NOMO-1 treated with dmso at 0.1 percent for 144 hours (cell line): ENCODE results near the gene ZNF492.
"Not testable (repeated sequence)": the region's sequence is repeated elsewhere in the genome, so short reads cannot be mapped to it uniquely, and the experiment has no call there.

Experiments used
- DNase-seq: peaks from one replicate; lab custom pipeline; 2025; ENCODE audit not compliant: unreplicated experiment; lab: John Stamatoyannopoulos, UW

The ZNF492 gene

DNA sequence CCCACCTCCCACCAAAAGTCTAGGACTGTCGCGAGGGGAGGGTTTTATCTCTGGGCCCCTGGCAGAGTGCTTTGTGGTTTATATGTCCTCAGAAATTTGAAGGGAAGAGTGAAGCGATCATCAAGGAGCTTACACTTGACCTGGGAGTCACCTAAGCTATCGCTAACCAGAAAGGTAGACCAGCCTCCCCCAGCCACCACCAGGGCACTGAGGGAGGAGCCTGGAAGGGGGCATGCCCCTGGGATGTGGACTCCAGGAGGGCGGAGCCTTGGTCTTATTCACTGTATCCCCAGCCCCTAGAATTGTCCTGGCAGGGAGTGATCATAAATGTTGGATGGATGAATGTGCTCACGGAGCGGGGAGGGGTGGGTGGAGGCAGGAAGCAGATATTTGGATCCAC is 16.9 kb upstream of the ZNF492 start:
- not testable (repeated sequence) for DNase-seq

DNA sequence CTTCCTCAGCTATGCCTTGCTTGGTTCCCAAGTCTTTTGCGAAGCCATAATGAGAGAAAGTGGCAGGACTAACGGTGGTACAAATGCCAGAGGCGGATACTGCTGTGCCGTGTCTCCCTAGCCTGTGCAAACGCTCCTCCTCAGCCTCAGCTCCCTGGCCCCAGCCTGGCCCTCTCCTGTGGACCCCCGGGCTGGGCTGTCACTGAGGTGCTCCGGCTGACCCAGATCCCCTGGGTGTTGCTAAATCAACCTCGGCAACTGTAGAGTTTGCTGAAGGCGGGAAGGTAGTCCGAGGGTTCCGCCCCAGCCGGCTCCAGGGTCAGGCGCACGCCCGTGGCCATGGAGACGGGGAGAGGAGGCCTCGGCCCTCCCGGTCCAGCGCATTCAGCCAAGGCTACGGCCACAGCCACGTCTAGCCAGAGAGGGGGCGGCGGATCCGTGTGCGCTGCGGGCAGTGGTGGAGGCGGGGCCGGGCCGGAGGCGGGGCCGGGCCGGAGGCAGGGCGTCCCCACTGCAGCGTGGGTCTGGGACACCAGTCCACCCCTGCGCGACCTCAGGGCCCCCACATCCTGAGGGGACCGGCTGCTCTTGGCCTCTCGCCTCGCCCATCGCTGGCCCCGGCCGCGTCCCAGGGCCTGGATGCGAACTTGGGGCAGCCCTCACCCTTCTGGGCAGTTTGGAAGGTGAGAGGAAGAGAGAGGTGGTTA is 16.4 kb upstream of the ZNF492 start:
- no peak for DNase-seq

DNA sequence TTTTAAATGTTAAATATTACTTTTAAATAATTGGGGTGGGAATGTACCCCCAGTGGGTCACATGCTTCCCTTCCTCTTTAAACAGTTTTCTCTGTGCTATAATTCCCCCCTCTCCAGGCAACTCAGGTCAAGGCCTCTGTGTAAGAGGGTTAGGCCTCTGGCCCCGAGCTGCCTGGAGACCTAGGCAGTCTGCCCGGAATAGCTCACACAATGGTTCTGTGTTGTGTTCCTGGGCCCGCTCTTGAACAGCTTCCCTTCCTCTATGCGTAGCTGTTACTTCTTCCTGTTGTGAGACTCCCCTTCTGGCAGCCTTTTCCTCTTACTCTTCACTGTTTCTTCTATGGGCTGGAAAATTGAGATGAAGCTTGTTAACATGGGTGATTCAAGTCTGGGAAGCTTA is 14.8 kb upstream of the ZNF492 start:
- DNase-seq: no peak

DNA sequence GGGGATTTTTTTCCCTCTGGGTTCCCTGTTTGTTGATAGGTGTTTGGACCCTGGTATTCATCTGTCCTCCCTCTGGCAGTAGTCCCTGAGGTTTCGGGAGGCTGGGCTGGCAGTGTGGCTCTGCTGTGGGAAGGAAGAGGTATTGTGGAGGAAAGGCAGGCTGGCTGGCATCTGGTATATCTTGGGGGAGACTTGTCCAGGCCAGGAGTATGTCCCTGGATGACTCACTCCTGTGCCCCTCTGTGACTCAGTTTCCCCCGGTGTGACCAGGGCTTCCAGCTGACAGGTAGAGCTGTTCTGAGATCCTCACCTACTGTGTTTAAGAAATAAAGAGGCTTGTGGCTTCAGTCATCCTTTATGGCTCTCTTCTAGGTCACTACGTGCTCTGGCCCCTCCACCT is 14.2 kb upstream of the ZNF492 start:
- DNase-seq: no peak

DNA sequence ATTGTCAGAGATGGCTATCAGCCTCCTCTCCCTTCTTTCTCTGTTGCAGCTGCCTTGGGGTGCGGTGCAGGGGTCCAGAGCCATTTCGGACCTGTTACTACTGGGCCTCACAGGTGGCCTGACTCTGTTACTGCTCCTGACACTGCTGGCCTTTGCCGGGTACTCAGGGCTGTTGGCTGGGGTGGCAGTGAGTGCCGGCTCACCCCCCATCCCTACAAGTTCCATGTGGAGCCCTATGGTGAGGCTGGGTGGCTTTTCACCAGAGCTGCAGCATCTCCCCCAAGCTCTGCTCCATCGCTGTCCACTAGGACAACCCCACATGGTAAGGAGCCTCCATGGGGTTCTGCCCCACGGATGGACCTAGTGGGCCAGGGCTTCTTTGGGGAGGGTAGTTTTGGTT is 13.7 kb upstream of the ZNF492 start:
- no peak for DNase-seq

DNA sequence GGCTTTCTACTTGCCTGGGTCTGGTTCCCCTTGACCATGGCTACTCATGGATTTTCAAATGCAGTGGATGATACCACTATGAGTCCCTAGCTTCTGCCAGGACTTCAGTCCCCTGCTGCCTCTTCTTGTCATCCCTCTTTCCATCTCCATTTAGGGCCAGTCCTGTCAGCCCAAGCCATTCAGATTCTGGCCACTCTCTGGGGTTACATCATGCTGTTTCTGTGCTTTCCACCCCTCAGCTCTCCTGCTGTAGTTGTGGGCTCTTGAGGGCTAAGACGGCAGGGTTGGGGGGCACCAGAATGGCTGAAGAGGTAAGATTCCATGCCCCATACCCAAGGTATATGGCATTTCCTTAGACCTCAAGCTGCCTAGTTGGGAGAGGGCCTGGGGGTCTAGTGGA is 13.2 kb upstream of the ZNF492 start:
- DNase-seq: no peak

DNA sequence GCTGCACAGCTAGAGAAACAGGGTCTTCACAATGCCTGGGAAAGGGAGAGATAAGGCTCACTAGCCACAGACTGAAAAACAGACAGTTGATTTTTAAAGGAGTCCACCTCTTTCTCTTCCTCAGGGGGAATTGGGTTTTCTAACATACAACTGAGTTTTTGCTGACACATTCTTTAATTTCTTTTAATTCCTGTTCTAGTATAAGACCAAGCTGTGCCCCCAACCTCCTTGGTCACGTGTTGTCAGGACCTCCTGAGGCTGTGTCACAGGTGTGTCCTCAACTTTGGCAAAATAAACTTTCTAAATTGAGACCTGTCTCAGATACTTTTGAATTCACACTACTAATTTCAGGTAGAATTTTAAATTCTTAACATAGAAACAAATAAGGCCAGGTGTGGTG is 12.1 kb upstream of the ZNF492 start:
- no peak for DNase-seq

DNA sequence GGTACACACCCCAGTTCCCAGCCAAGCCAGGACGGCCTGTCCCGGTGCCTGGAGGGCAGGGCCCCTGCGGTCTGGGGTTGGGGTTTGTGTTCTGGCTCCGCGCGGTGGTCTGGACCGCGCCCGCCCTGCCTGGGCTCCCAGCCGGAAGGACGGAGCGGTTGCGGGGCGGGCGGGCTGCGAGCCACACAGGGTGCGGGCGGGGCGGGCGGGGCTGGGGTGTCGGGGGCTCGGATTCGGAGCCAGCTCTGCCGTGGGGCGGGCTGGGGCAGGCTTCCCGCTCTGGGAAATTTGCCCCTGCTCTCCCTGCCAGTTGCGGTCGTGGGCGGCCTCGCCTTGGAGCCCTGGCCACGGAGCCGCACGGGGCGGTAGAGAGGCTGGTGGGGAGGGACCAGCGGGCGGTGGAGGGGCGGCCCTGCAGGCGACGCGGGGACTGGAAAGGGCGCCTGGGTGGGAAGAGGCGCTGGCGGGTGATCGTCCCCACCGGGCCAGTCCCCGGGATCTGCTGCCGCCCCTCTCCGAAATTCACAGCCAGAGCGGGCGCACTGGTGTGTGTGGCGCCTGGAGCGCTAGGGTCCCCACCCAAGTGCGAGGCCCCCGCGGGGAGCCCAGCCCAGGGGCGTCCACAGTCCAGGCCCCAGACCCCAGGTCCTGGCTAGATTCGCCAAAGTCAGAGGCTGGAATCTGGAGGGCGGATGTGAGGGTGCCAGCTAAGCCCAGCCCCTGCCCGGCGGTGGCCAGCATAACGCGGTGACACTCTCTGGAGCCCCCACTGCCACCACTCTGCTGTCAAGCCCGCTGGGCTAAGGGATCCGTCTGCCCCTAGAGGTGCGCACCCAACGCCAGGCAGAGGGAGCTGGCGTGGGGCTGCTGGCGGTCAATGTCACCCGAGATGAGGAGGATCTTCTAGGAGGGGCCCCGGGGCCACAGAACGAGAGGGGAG is 11.0 kb upstream of the ZNF492 start:
- DNase-seq: no peak

DNA sequence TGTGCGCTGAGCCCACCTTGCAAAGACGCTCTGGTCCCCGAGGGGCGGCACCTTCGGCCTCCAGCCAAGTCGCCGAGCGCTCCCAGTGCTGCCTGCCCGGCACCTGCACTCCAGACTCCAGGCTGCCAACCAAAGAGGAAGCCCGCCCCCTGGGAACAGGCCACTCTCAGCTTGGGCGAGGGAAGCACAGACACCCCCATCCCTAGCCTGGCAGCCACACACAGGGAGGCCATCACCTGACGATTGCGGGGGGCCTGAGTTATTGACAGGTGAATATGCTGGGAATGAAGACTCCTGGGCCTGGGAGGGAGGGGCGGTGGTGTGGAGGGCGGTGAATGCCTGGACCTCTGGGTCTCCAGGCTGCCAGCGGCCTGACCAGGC is 10.3 kb upstream of the ZNF492 start:
- DNase-seq: no peak

DNA sequence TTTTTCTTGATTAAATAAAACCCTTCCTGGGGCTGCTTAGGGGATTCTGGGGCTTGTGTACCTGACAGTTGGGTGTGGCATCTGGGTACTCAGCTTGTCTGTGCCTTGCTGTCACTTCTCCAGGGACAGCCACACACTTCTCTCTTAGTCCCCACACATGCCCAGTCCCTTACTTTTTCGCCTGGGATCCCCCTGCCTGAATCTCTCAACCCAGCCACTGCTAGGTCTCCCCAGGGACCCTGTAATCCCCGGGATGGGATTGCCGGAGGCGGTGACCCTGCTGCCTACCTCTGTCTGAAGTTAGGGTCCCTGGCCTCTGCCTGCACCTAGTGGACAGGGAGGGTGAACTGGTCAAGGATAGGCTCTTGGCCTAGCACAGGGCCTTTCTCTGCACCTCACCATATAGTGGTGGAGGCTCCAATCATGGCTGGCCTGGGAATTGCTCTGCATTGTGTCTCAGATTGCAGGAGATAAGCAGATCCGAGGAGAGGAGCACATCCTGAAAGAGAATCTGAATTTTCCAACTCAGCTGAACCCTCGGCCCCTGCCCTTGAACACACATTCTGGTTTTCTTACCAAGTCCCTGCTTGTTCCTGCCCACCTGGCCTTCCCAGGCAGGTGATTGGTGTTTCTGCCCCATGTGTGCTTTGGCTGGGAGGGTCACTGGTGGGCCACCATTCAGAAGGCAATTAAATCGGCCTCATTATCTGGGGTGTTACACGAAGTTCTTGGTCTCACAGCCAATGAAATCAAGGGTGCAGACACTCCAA is 8.7 kb upstream of the ZNF492 start:
- DNase-seq: no peak

DNA sequence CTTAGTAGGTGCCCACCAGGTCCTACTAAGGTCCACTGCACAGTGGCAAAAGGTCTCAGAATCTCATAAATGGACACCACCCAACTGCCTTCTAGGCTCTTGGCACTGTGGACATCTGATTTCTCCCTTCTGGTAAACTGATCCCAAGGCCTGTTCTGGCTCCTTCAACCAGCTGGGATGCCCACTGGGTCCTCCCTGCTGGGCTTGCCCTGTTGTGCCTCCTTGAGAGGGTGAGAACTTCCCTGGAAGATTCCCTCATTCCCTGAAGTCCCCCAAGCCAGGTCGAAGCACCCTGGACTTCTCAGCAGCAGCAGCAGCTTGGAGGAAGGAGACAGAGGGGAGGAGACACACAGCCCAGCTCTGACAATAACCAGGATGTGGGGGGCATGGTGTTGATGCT is 6.6 kb upstream of the ZNF492 start:
- DNase-seq: no peak

DNA sequence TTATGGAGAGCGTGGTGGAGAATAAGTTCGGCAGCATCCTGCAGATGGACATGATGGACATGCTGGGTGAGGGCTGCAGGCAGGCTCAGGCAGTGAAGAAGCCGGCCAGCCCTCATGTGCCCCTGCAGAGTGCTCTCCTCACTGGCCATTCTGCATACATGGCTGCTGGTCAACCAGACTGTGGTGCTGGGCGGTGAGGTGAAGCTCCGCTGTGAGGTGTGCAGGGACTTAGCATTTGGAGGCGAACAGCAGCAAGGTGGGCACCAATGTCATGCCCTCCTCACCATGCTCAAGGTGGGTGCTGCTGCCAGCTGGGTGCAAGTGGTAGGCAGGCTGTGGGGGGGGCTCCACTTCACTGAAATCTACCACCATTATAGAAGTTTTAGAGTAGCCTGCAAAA is 5.7 kb upstream of the ZNF492 start:
- DNase-seq: no peak

DNA sequence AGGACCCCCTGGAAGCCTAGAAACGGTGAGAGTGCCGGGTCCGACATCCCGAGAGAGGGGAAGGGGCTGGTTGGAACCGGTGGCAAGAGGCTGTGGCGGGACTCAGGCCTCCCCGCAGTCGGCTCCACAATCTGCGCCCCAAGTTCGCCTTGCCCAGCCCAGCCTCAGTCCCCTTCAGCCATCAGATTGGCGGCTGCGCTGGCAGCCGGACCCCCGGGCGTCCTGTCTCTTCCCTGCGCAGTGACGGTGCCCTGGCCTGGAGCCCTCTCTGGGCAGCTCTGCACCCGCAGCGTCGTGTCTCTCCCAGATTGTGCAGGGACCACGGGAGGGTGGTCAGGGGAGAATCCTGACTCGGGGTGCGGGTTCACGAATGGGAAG is 315 bp downstream of the ZNF492 start:
- no peak for DNase-seq

DNA sequence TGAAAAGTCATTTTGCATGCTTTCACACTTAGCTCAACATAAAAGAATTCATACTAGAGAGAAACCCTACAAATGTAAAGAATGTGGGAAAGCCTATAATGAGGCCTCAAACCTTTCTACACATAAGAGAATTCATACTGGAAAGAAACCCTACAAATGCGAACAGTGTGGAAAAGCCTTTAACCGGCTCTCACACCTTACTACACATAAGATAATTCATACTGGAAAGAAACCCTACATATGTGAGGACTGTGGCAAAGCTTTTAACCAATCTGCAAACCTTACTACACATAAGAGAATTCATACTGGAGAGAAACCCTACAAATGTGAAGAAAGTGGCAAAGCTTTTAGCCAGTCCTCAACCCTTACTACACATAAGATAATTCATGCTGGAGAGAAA is 51.4 kb downstream of the ZNF492 start:
- DNase-seq: not testable (repeated sequence)

DNA sequence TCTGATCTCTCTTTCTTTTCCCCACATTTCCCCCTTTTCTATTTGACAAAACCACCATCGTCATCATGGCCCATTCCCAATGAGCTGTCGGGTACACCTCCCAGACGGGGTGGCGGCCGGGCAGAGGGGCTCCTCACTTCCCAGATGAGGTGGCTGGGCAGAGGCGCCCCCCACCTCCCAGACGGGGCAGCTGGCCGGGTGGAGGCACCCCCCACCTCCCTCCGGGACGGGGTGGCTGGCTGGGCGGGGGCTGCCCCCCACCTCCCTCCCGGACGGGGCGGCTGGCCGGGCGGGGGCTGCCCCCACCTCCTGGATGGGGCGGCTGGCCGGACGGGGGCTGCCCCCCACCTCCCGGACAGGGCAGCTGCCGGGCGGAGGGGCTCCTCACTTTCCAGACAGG is 68.5 kb downstream of the ZNF492 start:
- DNase-seq: not testable (repeated sequence)

DNA sequence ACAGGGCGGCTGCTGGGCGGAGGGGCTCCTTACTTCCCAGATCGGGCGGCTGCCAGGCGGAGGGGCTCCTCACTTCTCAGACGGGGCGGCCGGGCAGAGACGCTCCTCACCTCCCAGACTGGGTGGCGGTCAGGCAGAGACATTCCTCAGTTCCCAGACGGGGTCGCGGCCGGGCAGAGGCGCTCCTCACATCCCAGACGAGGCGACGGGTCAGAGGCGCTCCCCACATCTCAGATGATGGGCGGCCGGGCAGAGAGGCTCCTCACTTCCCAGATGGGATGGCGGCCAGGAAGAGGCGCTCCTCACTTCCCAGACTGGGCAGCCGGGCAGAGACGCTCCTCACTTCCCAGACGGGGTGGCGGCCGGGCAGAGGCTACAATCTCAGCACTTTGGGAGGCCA is 69.0 kb downstream of the ZNF492 start:
- not testable (repeated sequence) for DNase-seq

DNA sequence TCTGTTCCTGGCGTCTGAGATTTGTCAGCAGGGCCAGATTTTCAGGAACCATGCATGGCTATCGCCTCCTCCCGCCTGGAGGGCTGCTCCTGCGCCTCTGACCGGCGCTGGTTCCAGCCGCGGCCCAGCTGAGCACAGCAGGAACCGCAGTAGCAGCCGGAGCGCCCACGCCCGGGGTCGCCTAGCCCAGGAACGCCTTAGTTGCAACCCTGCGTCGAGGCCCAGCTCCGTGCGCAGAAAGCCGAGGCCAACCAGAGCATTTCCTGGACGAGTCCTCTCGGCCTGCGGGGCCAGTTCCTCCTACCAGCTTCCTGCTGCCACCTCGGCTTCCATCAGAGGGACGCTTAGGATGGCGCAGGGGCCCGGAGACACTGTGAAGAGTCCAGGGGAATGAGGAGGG is 74.9 kb downstream of the ZNF492 start:
- no peak for DNase-seq
